IPS-20b (cell line): ENCODE results near the gene LPP.
"Not testable (repeated sequence)": the region's sequence is repeated elsewhere in the genome, so short reads cannot be mapped to it uniquely, and the experiment has no call there.

Source experiments
- H3K27ac ChIP-seq: one replicate; pipeline ENCODE4 v1.5.1; 2013; ENCODE audit warnings: low read length
- H3K27me3 ChIP-seq: 2 replicates; pipeline ENCODE4 v1.6.1; 2013; ENCODE audit warnings: mild to moderate bottlenecking, low read length, inconsistent platforms; ENCODE audit not compliant: insufficient read depth
- H3K36me3 ChIP-seq: 2 replicates; pipeline ENCODE4 v1.6.1; 2013; ENCODE audit warnings: low read depth, mild to moderate bottlenecking, inconsistent platforms, low read length, moderate library complexity; ENCODE audit not compliant: insufficient read depth
- H3K4me1 ChIP-seq: 2 replicates; pipeline ENCODE4 v1.6.1; 2013; ENCODE audit warnings: mild to moderate bottlenecking, control low read depth, inconsistent platforms, low read length, moderate library complexity; ENCODE audit not compliant: insufficient read depth
- H3K4me3 ChIP-seq: 2 replicates; pipeline ENCODE4 v1.5.1; 2013; ENCODE audit warnings: mild to moderate bottlenecking, low read length, inconsistent platforms
- H3K9ac ChIP-seq: 2 replicates; pipeline ENCODE4 v1.6.1; 2013; ENCODE audit warnings: low read depth, mild to moderate bottlenecking, inconsistent platforms, low read length, moderate library complexity
- H3K9me3 ChIP-seq: 2 replicates; pipeline ENCODE4 v1.6.1; 2013; ENCODE audit warnings: mild to moderate bottlenecking, low read depth, low read length, inconsistent platforms; ENCODE audit not compliant: insufficient read depth

Gene LPP

GRCh38 chr3:188431040-188431439 is 277.1 kb downstream of the LPP start:
- Histone ChIP-seq H3K27me3 (no peaks in the 10 kb centered on the region), H3K9ac (no peak overlapping the region), H3K4me3 (no peak overlapping the region), H3K9me3 (no peaks in the 10 kb centered on the region), H3K27ac (no peak overlapping the region), H3K4me1 (peaks cover 4% of the 10 kb centered on the region; the same call in 1 of the 2 replicates), H3K36me3 (no peaks in the 10 kb centered on the region)

DNA sequence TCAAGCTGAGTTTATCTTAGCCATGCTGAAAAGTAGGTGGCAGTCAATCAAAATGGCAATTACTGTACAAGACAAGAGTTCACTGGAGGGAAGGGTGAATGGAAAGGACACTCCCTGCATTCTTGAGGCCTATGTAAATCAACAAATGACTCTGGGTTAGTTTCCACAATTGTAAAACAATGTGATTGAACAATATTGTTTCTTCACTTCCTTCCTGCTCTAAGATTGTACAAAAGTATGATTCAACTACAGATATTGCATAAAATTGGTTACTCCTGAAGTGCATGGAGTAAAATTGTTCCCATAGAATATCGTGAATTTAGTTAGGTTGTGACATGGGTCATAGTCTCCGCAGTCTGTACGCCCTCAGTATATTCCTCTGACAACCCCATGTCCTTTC is 277.6 kb downstream of the LPP start:
- Histone ChIP-seq H3K4me1 (peaks cover 4% of the 10 kb centered on the region; the same call in 1 of the 2 replicates), H3K27me3 (no peaks in the 10 kb centered on the region), H3K9me3 (no peaks in the 10 kb centered on the region), H3K36me3 (no peaks in the 10 kb centered on the region), H3K4me3 (no peak overlapping the region), H3K27ac (no peak overlapping the region), H3K9ac (no peak overlapping the region)

- no peak overlapping the region for H3K27ac ChIP-seq
- no peaks in the 10 kb centered on the region for H3K36me3 ChIP-seq
- no peaks in the 10 kb centered on the region for H3K27me3 ChIP-seq
- no peak overlapping the region for H3K9ac ChIP-seq
- H3K9me3 ChIP-seq, result no peaks in the 10 kb centered on the region
- H3K4me1 ChIP-seq, result peaks cover 4% of the 10 kb centered on the region; the same call in 1 of the 2 replicates
- no peak overlapping the region for H3K4me3 ChIP-seq
Measured at GRCh38 chr3:188432802-188433520, 279.0 kb downstream of the LPP start.

DNA sequence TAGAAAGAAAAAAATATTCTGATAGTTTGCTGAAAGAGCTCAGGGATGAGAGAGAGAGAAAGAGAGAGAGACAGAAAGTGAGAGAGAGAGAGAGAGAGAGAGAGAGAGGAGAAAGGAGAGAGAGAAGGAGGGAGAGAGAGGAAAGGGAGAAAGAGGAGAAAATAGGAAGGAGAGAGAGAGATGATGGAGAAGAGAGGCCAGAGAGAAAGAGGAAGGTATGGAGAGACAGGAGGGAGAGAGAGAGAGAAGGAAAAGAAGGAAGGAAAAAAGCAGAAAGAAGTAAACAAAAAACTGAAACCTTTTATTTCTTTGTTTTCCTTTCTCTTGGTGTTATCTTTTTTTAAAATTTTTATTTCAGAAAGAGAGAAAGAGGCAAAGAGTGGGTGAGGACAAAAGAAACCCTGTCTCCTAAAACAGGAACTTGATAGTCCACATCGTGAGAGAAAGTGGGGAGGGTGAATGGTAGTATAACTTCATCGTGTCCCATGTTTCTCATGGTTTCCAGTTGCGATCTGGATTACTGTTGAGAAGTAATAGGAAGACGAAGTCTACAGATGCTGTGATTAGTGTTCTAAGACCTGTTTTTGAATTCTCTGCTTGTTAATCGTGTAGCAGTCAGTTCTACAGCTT is 279.7 kb downstream of the LPP start:
- Histone ChIP-seq H3K9ac (no peak overlapping the region), H3K27me3 (no peaks in the 10 kb centered on the region)

GRCh38 chr3:188434594-188434993 is 280.6 kb downstream of the LPP start:
- peaks cover 4% of the 10 kb centered on the region; the same call in 1 of the 2 replicates for H3K4me1 ChIP-seq
- no peaks in the 10 kb centered on the region for H3K9me3 ChIP-seq
- no peak overlapping the region for H3K9ac ChIP-seq
- H3K27me3 ChIP-seq, result no peaks in the 10 kb centered on the region
- H3K36me3 ChIP-seq, result no peaks in the 10 kb centered on the region
- H3K27ac ChIP-seq, result no peak overlapping the region
- H3K4me3 ChIP-seq, result no peak overlapping the region

More for the DNA sequence above, 279.7 kb downstream of the LPP start:
- no peaks in the 10 kb centered on the region for H3K36me3 ChIP-seq
- no peak overlapping the region for H3K27ac ChIP-seq
- no peaks in the 10 kb centered on the region for H3K9me3 ChIP-seq
- no peak overlapping the region for H3K4me3 ChIP-seq
- peaks cover 4% of the 10 kb centered on the region; the same call in 1 of the 2 replicates for H3K4me1 ChIP-seq

GRCh38 chr3:188435266-188435665 is 281.3 kb downstream of the LPP start:
- Histone ChIP-seq H3K9ac (no peak overlapping the region), H3K4me3 (no peak overlapping the region), H3K27me3 (no peaks in the 10 kb centered on the region), H3K4me1 (peaks cover 5% of the 10 kb centered on the region), H3K36me3 (no peaks in the 10 kb centered on the region), H3K9me3 (no peaks in the 10 kb centered on the region), H3K27ac (no peak overlapping the region)

DNA sequence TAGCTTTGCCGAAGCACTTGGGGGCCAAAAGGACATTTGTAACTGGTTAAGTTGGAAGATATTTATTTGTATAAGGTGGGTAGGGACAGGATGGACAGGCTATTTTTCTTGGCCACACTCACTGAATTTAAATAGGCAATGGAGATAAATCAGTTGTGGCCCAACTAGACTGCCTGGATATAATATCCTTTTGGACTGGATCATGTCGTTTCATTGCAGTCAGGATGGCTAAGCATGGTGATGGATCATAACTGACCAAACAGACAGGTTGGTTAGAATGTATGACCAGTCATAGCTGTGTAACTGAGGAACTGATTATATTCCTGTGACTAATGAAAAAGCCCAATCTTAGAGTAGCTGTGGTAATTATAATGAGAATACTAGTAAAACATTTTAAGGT is 284.0 kb downstream of the LPP start:
- no peaks in the 10 kb centered on the region for H3K9me3 ChIP-seq
- H3K27me3 ChIP-seq, result no peaks in the 10 kb centered on the region
- H3K4me1 ChIP-seq, result peaks cover 8% of the 10 kb centered on the region

GRCh38 chr3:188439080-188439479 is 285.1 kb downstream of the LPP start:
- Histone ChIP-seq H3K9me3 (no peaks in the 10 kb centered on the region), H3K36me3 (no peaks in the 10 kb centered on the region), H3K27ac (no peak overlapping the region), H3K4me1 (peaks cover 8% of the 10 kb centered on the region), H3K4me3 (no peak overlapping the region), H3K27me3 (no peaks in the 10 kb centered on the region), H3K9ac (no peak overlapping the region)

More for the DNA sequence above, 284.0 kb downstream of the LPP start:
- Histone ChIP-seq H3K4me3 (no peak overlapping the region), H3K9ac (no peak overlapping the region), H3K36me3 (no peaks in the 10 kb centered on the region), H3K27ac (no peak overlapping the region)

DNA sequence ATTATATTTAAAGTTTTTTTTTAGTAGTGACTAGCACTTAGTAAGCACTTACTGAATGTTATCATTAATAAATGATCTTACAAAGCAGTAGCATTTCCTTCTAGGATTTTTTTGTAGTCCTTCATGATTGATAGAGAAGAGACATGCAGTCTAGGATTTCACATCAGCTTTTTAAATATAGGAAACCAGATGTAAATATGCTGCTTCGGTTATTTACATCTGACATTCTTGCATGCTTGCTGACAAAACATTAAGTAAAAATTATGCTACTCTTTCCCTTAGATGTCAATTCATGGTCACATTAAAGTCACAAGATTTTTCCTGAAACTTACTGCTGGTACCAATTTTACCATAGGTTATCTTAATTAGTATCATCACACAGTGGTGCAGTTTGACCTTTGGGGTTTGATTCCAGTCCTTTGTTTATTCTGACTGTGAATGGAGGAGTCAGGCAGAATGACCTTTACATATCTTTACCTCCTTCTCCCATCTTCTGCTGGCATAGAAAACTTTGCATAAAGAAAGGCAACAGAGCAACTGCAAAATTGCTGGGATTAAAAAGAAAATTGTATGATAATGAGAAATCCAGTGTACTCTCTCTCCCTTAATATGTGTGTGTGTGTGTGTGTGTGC is 286.5 kb downstream of the LPP start:
- no peak overlapping the region for H3K9ac ChIP-seq
- peaks cover 8% of the 10 kb centered on the region for H3K4me1 ChIP-seq
- no peak overlapping the region for H3K27ac ChIP-seq
- H3K36me3 ChIP-seq, result no peaks in the 10 kb centered on the region
- no peaks in the 10 kb centered on the region for H3K9me3 ChIP-seq
- H3K4me3 ChIP-seq, result no peak overlapping the region
- H3K27me3 ChIP-seq, result no peaks in the 10 kb centered on the region

- H3K9ac ChIP-seq, result no peak overlapping the region
- no peak overlapping the region for H3K27ac ChIP-seq
- peaks cover 3% of the 10 kb centered on the region; the same call in 1 of the 2 replicates for H3K4me1 ChIP-seq
- H3K9me3 ChIP-seq, result no peaks in the 10 kb centered on the region
- H3K36me3 ChIP-seq, result no peaks in the 10 kb centered on the region
- H3K4me3 ChIP-seq, result no peak overlapping the region
- no peaks in the 10 kb centered on the region for H3K27me3 ChIP-seq
Measured at GRCh38 chr3:188442430-188442829, 288.5 kb downstream of the LPP start.

DNA sequence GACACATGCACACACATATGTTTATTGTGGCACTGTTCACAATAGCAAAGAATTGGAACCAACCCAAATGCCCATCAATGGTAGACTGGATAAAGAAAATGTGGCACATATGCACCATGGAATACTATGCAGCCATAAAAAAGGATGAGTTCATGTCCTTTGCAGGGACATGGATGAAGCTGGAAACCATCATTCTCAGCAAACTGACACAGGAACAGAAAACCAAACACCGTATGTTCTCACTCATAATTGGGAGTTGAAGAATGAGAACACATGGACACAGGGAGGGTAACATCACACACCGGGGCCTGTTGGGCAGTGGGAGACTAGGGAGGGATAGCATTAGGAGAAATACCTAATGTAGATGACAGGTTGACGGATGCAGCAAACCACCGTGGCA is 291.2 kb downstream of the LPP start:
- H3K4me3 ChIP-seq, H3K9ac ChIP-seq, H3K36me3 ChIP-seq, H3K9me3 ChIP-seq, H3K4me1 ChIP-seq, H3K27me3 ChIP-seq, H3K27ac ChIP-seq: not testable (repeated sequence)

DNA sequence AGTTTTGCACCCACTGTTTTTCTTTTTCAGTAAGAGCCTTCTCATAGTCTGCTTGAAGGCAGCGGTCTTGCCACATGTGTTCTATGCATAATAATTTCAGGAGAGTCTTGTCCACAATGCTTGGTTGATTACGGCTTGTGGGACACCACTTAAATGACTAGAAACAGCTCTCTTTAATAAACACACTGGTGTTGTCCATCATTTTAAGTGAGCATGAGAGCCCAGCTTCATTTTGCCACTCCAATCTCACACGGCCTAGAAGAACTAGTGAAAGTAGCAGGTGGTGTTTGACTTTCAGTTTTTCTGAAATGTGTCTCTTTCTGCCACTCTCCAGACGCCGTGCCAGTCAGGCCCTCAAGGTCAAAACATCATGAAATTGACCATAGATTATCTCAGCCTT is 292.1 kb downstream of the LPP start:
- Histone ChIP-seq H3K27me3 (no peaks in the 10 kb centered on the region), H3K27ac (no peak overlapping the region), H3K36me3 (no peaks in the 10 kb centered on the region), H3K4me1 (no peaks in the 10 kb centered on the region), H3K9ac (no peak overlapping the region), H3K4me3 (no peak overlapping the region), H3K9me3 (no peaks in the 10 kb centered on the region)
